Measurements from ENCODE around the gene MBNL3.

- TF ChIP-seq, protein P1, sequence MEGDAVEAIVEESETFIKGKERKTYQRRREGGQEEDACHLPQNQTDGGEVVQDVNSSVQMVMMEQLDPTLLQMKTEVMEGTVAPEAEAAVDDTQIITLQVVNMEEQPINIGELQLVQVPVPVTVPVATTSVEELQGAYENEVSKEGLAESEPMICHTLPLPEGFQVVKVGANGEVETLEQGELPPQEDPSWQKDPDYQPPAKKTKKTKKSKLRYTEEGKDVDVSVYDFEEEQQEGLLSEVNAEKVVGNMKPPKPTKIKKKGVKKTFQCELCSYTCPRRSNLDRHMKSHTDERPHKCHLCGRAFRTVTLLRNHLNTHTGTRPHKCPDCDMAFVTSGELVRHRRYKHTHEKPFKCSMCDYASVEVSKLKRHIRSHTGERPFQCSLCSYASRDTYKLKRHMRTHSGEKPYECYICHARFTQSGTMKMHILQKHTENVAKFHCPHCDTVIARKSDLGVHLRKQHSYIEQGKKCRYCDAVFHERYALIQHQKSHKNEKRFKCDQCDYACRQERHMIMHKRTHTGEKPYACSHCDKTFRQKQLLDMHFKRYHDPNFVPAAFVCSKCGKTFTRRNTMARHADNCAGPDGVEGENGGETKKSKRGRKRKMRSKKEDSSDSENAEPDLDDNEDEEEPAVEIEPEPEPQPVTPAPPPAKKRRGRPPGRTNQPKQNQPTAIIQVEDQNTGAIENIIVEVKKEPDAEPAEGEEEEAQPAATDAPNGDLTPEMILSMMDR (IDR thresholded peaks at IDR 0.05 in 4 of 5, conservative IDR thresholded peaks at IDR 0.05 in 1 of 5): no peak
- TF ChIP-seq POLR2A (IDR thresholded peaks at IDR 0.05): no peak
Observed at GRCh38 chrX:132384301-132384700, 104.5 kb downstream of the MBNL3 start.
